ENCODE data around the gene KCTD21. TPM values are rescaled to one million over a fixed set of nuclear protein-coding genes. Genes with fewer than 3 reads are reported as not detected.

KCTD21 gene
- total RNA-seq, 1 experiment from 2014 or later = 10.2 TPM

- BruUV-seq (replicated peaks) = no TSS peak
- H3K27ac Mint-ChIP-seq (ENCODE audit: low read depth, unreplicated experiment) = no peak overlapping the region
- peaks cover 10% of the 10 kb centered on the region for H3K36me3 Mint-ChIP-seq (ENCODE audit: insufficient read depth, unreplicated experiment)
- CTCF ChIA-PET = no interaction called here
- POLR2A ChIA-PET = no interaction called here
- peaks cover 35% of the 10 kb centered on the region for H3K4me1 Mint-ChIP-seq (ENCODE audit: insufficient read depth, unreplicated experiment)
- no peaks in the 10 kb centered on the region for H3K9me3 Mint-ChIP-seq (ENCODE audit: unreplicated experiment)
- intact Hi-C loops (cut with micrococcal nuclease) = no loop called here
- no peak for DNase-seq (ENCODE audit: unreplicated experiment)
- H3K4me3 Mint-ChIP-seq (ENCODE audit: unreplicated experiment) = no peak overlapping the region
- no peaks in the 10 kb centered on the region for H3K27me3 Mint-ChIP-seq (ENCODE audit: insufficient read depth, unreplicated experiment)
- no peak for TF ChIP-seq CTCF (IDR thresholded peaks at IDR 0.05; ENCODE audit: unreplicated experiment)
These were observed 3.8 kb upstream of the KCTD21 start for GRCh38 chr11:78192223-78192719.

- ChIA-PET POLR2A (no interaction called here), CTCF (no interaction called here)
- no TSS peak for BruUV-seq (replicated peaks)
- Mint-ChIP-seq H3K4me1 (ENCODE audit: insufficient read depth, unreplicated experiment) (peaks cover 47% of the 10 kb centered on the region), H3K27ac (ENCODE audit: low read depth, unreplicated experiment) (no peak overlapping the region), H3K4me3 (ENCODE audit: unreplicated experiment) (no peak overlapping the region), H3K27me3 (ENCODE audit: insufficient read depth, unreplicated experiment) (no peaks in the 10 kb centered on the region), H3K9me3 (ENCODE audit: unreplicated experiment) (no peaks in the 10 kb centered on the region), H3K36me3 (ENCODE audit: insufficient read depth, unreplicated experiment) (peaks cover 13% of the 10 kb centered on the region)
- intact Hi-C loops (cut with micrococcal nuclease) = no loop called here
- no peak for TF ChIP-seq CTCF (IDR thresholded peaks at IDR 0.05; ENCODE audit: unreplicated experiment)
- no peak for DNase-seq (ENCODE audit: unreplicated experiment)
These were observed 2.6 kb upstream of the KCTD21 start for GRCh38 chr11:78190871-78191538.

GRCh38 chr11:78190374-78190773, 1.9 kb upstream of the KCTD21 start:
- Mint-ChIP-seq H3K9me3 (ENCODE audit: unreplicated experiment) (no peaks in the 10 kb centered on the region), H3K27ac (ENCODE audit: low read depth, unreplicated experiment) (no peak overlapping the region), H3K36me3 (ENCODE audit: insufficient read depth, unreplicated experiment) (peaks cover 16% of the 10 kb centered on the region), H3K4me1 (ENCODE audit: insufficient read depth, unreplicated experiment) (peaks cover 50% of the 10 kb centered on the region), H3K27me3 (ENCODE audit: insufficient read depth, unreplicated experiment) (no peaks in the 10 kb centered on the region), H3K4me3 (ENCODE audit: unreplicated experiment) (no peak overlapping the region)
- no peak for TF ChIP-seq CTCF (IDR thresholded peaks at IDR 0.05; ENCODE audit: unreplicated experiment)
- intact Hi-C loops (cut with micrococcal nuclease) = no loop called here
- CTCF ChIA-PET = interaction anchor here (1.4 kb wide), 1 partner anchor 242 kb away, joined by 5 read pairs; no protein-coding TSS in a partner anchor
- POLR2A ChIA-PET = interaction anchor here (3.2 to 6.0 kb wide), 2 partner anchors 51 to 228 kb away, joined by 14 to 50 read pairs; partner anchors contain the start of genes ALG8 and GAB2
- no peak for DNase-seq (ENCODE audit: unreplicated experiment)
- no TSS peak for BruUV-seq (replicated peaks)

GRCh38 chr11:78189851-78190250, 1.4 kb upstream of the KCTD21 start:
- Mint-ChIP-seq H3K4me1 (ENCODE audit: insufficient read depth, unreplicated experiment) (peaks cover 48% of the 10 kb centered on the region), H3K4me3 (ENCODE audit: unreplicated experiment) (peak overlapping the region; percentile 100), H3K36me3 (ENCODE audit: insufficient read depth, unreplicated experiment) (peaks cover 16% of the 10 kb centered on the region), H3K27ac (ENCODE audit: low read depth, unreplicated experiment) (peak overlapping the region; percentile 13), H3K9me3 (ENCODE audit: unreplicated experiment) (no peaks in the 10 kb centered on the region), H3K27me3 (ENCODE audit: insufficient read depth, unreplicated experiment) (no peaks in the 10 kb centered on the region)
- DNase-seq (ENCODE audit: unreplicated experiment) = no peak
- no TSS peak for BruUV-seq (replicated peaks)
- ChIA-PET CTCF (interaction anchor here (1.4 kb wide), 1 partner anchor 242 kb away, joined by 5 read pairs; no protein-coding TSS in a partner anchor), POLR2A (interaction anchor here (1.0 to 6.0 kb wide), 4 partner anchors 38 to 229 kb away, joined by 3 to 50 read pairs (median 10); partner anchors contain the start of genes ALG8 and GAB2)
- intact Hi-C loops (cut with micrococcal nuclease) = loop anchor here (5.0 kb wide), 1 partner anchor 368 kb away; the partner anchor contains the start of genes AAMDC and RSF1
- no peak for TF ChIP-seq CTCF (IDR thresholded peaks at IDR 0.05; ENCODE audit: unreplicated experiment)

Measured in MCF 10A (cell line).